D721Med (cell line): ENCODE measurements around the gene AMDHD2.
A peak's percentile ranks its signal among the peaks of the same experiment; 100 is the strongest.

Experiments used
- DNase-seq: peaks from one replicate; pipeline ENCODE4 v3.0.0; 2011; ENCODE audit warnings: low spot score; ENCODE audit not compliant: insufficient read length
- FAIRE-seq: peaks from 2 replicates; lab custom pipeline; 2011; peaks lifted over from hg19 to GRCh38; lab: Jason Lieb, UNC
- CTCF ChIP-seq: IDR thresholded peaks from 2 replicates; pipeline ENCODE4 v1.5.1; 2012; ENCODE audit warnings: mild to moderate bottlenecking, control low read depth; ENCODE audit not compliant: insufficient read depth; ENCODE audit errors: missing control alignments

AMDHD2 gene

GRCh38 chr16:2500430-2500917 lies 19.7 kb upstream of the AMDHD2 start:
- no peak for TF ChIP-seq CTCF
- DNase-seq (no peak), FAIRE-seq (no peak)

- FAIRE-seq (no peak), DNase-seq (peak; percentile 91)
- peak; percentile 90 for TF ChIP-seq CTCF
These were observed 19.0 kb upstream of the AMDHD2 start for GRCh38 chr16:2500918-2501750.

- FAIRE-seq: no peak
- no peak for DNase-seq
- no peak for TF ChIP-seq CTCF
These were observed 17.9 kb upstream of the AMDHD2 start for GRCh38 chr16:2501946-2502895.

GRCh38 chr16:2505695-2506094 lies 14.5 kb upstream of the AMDHD2 start:
- FAIRE-seq: no peak
- TF ChIP-seq CTCF: no peak

GRCh38 chr16:2507052-2507659 lies 13.0 kb upstream of the AMDHD2 start:
- FAIRE-seq: no peak

More at GRCh38 chr16:2505695-2506094, 14.5 kb upstream of the AMDHD2 start:
- DNase-seq: no peak

GRCh38 chr16:2507665-2508064 lies 12.5 kb upstream of the AMDHD2 start:
- TF ChIP-seq CTCF: no peak
- FAIRE-seq: no peak
- DNase-seq: no peak

More at GRCh38 chr16:2507052-2507659, 13.0 kb upstream of the AMDHD2 start:
- TF ChIP-seq CTCF: no peak
- no peak for DNase-seq
